Type B pancreatic cell (in vitro differentiated cells): ENCODE results near the gene TBX4. TPM values are rescaled to one million over a fixed set of nuclear protein-coding genes. Genes with fewer than 3 reads are reported as not detected.

Experiments
- DNase-seq: peaks from one replicate; pipeline ENCODE4 v3.0.0; 2021; ENCODE audit warnings: mixed read lengths; ENCODE audit not compliant: unreplicated experiment; ENCODE audit errors: extremely low spot score
- H3K27ac Mint-ChIP-seq: 2 replicates; pipeline ENCODE4 v1.8.0; 2021; ENCODE audit warnings: mild to moderate bottlenecking, mixed read lengths
- H3K27me3 Mint-ChIP-seq: 2 replicates; pipeline ENCODE4 v1.8.0; 2021; ENCODE audit warnings: mixed read lengths
- H3K36me3 Mint-ChIP-seq: 2 replicates; pipeline ENCODE4 v1.8.0; 2021; ENCODE audit warnings: mixed read lengths
- H3K4me1 Mint-ChIP-seq: one replicate; pipeline ENCODE4 v1.8.0; 2021; ENCODE audit warnings: mixed read lengths; ENCODE audit not compliant: unreplicated experiment
- H3K4me3 Mint-ChIP-seq: 2 replicates; pipeline ENCODE4 v1.8.0; 2021; ENCODE audit warnings: mild to moderate bottlenecking, mixed read lengths
- H3K9me3 Mint-ChIP-seq: 2 replicates; pipeline ENCODE4 v1.8.0; 2021; ENCODE audit warnings: mixed read lengths
- total RNA-seq: library from RNA; stranded (reverse); gene quantifications from 2 replicates; pipeline ENCODE4 v1.2.1, GENCODE V29; 2021; ENCODE audit warnings: low replicate concordance
- TF ChIP-seq, protein P1 (sequence below): fragments of 200-600 bp; sonication (generic); conservative IDR thresholded peaks from 2 replicates; pipeline ENCODE4 v1.5.0; 2021; ENCODE audit warnings: antibody characterized with exemption, mild to moderate bottlenecking

Gene TBX4
- total RNA-seq, 1 donor from 2014 or later, result 1.8 TPM

DNA sequence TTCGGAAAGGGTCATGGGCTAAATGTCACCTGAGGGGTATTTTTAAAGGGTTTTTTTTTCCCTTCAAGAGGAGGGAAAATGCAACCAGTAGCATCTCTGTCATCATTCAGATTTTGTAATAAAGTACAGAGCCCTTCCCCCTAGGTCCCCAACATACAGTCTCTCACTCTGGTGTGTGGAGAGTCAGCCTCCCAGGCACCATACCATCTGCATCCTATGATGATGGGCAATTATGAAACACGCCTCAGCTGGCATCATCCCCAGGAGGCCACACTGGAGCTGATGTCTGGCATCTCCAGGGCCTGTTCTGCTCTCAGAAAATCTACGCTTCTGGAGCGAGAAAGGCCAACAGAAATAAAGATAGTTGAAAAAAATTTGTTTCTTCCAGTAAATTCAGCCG lies 32.0 kb downstream of the TBX4 start:
- peaks cover 50% of the 10 kb centered on the region for H3K4me1 Mint-ChIP-seq
- H3K27me3 Mint-ChIP-seq, result peaks cover 73% of the 10 kb centered on the region
- no peak overlapping the region for H3K27ac Mint-ChIP-seq
- H3K4me3 Mint-ChIP-seq, result no peak overlapping the region
- peaks cover 4% of the 10 kb centered on the region for H3K36me3 Mint-ChIP-seq
- TF ChIP-seq, protein P1, sequence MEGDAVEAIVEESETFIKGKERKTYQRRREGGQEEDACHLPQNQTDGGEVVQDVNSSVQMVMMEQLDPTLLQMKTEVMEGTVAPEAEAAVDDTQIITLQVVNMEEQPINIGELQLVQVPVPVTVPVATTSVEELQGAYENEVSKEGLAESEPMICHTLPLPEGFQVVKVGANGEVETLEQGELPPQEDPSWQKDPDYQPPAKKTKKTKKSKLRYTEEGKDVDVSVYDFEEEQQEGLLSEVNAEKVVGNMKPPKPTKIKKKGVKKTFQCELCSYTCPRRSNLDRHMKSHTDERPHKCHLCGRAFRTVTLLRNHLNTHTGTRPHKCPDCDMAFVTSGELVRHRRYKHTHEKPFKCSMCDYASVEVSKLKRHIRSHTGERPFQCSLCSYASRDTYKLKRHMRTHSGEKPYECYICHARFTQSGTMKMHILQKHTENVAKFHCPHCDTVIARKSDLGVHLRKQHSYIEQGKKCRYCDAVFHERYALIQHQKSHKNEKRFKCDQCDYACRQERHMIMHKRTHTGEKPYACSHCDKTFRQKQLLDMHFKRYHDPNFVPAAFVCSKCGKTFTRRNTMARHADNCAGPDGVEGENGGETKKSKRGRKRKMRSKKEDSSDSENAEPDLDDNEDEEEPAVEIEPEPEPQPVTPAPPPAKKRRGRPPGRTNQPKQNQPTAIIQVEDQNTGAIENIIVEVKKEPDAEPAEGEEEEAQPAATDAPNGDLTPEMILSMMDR, result no peak
- no peak for DNase-seq
- H3K9me3 Mint-ChIP-seq, result no peaks in the 10 kb centered on the region

DNA sequence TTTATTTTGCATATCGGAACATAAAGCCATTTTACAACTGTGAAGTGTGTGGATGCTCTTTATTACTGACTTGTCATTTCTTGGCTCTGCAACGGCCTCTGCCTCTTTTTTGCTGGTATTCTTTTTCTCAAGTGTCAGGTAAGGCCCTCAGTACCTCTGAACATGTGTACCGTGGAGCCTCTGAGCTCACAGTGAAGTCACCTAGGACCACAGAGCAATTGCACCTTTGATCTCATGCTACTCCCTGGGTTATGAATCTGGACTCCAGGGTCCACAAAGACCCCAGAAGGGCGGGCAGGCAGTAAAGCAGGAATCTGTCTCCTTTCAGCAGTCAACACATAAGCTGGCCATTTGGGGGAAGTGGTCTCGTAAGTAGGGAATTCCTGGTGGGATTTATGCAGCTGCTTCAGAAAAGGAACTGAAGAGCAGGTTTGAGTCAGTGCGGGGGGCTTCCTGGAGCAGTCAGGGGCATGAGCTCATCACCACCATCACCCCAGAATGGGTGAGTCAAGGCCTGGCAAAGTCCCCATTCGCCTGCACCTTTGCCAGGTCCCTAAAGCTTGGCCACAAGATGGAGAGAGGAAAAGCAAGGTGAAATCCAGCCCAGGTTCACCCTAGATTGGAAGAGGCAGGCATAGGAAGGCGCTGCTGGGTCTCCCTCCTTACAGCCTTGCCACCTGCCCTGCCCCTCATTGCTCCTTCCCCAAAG lies 33.0 kb downstream of the TBX4 start:
- Mint-ChIP-seq H3K27me3 (peaks cover 72% of the 10 kb centered on the region), H3K9me3 (no peaks in the 10 kb centered on the region), H3K4me3 (no peak overlapping the region), H3K27ac (peak overlapping the region; percentile 7), H3K4me1 (peaks cover 54% of the 10 kb centered on the region), H3K36me3 (peaks cover 4% of the 10 kb centered on the region)
- DNase-seq, result no peak
- TF ChIP-seq, protein P1, result no peak

DNA sequence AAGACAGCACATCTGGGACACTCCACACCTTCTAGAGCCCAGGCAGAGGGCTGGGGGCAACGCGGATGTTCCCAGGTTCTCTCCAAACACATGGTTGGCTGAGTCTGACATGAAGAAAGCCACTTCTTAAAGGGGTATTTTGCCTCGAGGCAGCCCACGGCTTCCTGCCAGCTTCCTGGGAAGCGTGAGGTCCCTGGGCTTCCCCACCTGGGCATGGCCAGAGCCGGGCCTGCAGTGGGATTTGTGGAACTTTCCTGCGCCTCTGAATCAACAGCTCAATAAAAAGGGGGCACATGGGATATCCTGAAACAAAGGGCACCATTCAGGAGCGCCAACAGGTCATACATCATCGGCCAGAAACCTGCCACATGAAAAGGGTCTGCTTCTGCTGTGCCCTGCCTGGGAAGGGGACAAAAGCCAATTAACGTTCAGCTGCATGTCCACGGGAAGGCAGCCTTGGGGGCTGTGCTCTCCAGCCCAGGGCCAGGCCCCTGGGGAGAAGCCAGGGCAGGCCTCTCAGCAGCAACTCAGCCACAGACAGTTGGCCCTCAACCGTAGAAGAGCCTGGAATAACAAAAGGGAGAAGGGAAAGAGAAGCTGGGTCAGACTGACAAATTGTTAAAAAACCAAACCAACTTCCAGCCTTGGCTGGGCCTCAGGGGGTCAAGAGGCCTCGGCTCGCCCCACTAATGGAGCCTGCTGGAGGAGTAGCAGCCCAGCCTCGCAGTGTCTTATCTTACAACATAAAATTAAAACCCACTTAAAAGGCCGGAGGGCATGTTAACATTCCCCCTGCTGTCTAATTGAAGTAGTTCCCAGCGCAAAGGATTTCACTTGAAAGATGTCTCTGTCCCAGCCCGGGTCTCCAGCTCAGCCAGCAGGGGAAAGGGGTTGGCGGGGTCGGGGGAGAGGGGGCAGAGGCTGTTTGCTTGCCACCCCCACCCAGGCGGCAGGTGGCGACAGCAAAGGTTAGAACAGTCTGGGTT lies 34.2 kb downstream of the TBX4 start:
- H3K27me3 Mint-ChIP-seq, result peaks cover 70% of the 10 kb centered on the region
- TF ChIP-seq, protein P1, result peak; percentile 60
- H3K9me3 Mint-ChIP-seq, result no peaks in the 10 kb centered on the region
- peak overlapping the region; percentile 68 for H3K4me3 Mint-ChIP-seq
- H3K36me3 Mint-ChIP-seq, result peaks cover under 1% of the 10 kb centered on the region
- no peak for DNase-seq
- peak overlapping the region; percentile 46 for H3K27ac Mint-ChIP-seq
- peaks cover 54% of the 10 kb centered on the region for H3K4me1 Mint-ChIP-seq

DNA sequence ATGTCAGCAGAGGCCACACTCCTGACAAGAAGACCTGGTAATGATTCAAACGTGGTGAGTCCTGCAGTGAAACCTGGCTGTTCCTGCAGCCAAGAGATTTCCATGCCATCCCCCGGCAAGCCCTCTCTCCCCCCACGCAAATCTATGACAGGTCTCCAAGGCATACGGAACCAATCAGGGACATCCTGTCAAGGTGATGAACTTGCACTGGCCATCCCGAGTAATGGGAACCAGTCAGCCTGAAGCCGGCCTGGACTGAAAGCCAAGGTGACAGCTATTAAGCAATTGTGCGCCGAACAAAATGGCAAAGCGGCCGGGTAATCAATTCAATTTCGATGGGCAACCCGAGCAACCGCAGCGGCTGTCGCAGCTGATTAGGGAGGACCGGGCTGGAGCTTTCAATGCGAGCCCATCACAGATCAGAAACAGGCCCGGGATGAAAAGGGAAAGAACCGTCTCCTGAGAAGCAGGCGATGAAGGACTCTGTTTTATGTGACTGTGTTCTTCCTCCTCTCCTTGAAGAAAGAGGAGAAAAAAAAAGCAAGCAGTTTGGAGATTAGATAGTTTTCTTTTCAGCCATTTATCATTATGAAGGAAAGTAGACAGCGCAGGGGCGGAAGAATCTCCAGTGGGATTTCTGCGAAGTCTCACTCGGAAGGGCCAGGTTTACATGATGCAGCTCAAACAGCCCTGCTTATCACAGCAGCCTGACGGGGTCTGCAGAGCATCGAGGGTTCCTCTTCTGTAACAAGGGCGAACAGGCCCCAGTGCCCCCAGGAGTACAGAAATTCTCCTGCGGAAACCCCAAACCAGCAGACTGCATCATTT lies 35.2 kb downstream of the TBX4 start:
- TF ChIP-seq, protein P1, result no peak
- Mint-ChIP-seq H3K9me3 (no peaks in the 10 kb centered on the region), H3K27me3 (peaks cover 68% of the 10 kb centered on the region), H3K4me1 (peaks cover 54% of the 10 kb centered on the region), H3K4me3 (peak overlapping the region; percentile 32), H3K27ac (peak overlapping the region; percentile 5), H3K36me3 (no peaks in the 10 kb centered on the region)
- DNase-seq, result no peak

DNA sequence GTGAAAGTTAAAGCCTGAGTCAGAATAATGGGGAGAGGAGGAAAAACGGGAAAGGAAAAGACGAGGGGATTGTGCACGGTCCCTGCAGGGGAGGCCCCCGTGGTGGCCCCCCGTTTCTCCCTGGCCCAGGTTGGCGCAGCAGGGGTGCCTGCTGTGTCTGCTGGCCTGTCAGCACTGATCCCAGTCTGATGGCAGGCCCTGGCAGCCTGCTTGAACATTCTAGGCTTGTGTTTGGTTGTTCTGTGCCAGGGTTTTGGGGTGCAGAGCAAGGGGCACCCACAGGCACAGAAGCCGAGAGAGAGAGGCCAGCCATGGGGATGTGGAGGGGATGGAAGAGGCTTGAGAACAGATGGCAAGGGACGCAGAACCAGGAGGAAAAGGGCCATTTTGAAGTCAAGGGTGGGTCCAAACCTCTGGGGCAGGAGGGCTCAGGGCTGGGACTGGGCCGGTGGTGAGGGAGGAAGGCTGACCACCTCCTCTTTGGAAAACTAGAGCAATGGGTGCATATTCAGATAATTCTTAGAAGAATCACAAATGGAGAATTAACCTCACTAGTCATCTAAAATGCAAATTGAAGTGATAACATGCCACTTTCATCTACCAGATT lies 35.9 kb downstream of the TBX4 start:
- peaks cover 53% of the 10 kb centered on the region for H3K4me1 Mint-ChIP-seq
- TF ChIP-seq, protein P1, result no peak
- DNase-seq, result no peak
- peak overlapping the region; percentile 32 for H3K4me3 Mint-ChIP-seq
- H3K36me3 Mint-ChIP-seq, result no peaks in the 10 kb centered on the region
- no peaks in the 10 kb centered on the region for H3K9me3 Mint-ChIP-seq
- peaks cover 73% of the 10 kb centered on the region for H3K27me3 Mint-ChIP-seq
- H3K27ac Mint-ChIP-seq, result peak overlapping the region; percentile 5
